ENCODE data around the gene SCLY.

SCLY gene

GRCh38 chr2:238075397-238075796 is 14.6 kb downstream of the SCLY start:
- DNase-seq: no peak

DNA sequence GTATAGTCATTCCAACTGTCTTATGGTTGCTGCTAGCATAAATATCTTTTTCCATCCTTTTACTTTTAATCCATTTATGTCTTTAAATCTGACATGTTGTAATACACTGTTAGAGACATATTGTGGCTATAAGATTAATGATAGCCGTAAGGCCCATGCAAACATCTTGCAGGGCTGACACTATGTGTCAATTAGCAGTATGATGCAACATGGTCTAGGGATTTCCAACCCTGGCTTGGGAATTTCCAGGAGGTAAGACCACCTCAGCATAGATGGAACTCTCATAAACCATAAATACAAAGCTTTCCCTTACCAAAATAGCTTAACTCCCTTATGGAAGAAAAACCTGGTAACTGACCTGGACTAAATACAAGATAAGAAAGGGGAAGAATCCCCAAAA is 16.5 kb downstream of the SCLY start:
- DNase-seq: no peak

DNA sequence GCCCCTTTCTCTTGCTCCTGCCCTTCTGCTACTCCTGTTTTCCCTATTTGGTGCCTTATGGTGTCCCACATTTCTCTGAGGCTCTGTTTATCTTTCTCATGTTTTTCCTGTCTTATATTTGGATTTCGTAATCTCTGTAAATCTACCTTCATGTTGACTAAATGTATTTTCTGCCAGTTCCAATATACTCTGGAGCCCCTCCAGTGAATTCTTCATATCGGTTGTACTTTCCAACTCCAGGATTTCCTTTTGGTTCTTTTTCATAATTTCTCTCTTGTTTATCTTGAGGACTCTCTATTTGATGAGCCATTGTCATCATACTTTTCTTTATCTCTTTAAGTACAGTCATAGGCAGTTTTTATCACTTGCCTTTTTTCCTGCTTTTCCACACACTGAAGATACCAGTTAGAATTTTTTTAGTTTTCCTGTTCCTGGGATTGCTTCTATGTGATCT is 19.1 kb downstream of the SCLY start:
- no peak for DNase-seq

- DNase-seq: no peak
Measured at GRCh38 chr2:238080518-238080917, 19.7 kb downstream of the SCLY start.

GRCh38 chr2:238081150-238081549 is 20.3 kb downstream of the SCLY start:
- no peak for DNase-seq

DNA sequence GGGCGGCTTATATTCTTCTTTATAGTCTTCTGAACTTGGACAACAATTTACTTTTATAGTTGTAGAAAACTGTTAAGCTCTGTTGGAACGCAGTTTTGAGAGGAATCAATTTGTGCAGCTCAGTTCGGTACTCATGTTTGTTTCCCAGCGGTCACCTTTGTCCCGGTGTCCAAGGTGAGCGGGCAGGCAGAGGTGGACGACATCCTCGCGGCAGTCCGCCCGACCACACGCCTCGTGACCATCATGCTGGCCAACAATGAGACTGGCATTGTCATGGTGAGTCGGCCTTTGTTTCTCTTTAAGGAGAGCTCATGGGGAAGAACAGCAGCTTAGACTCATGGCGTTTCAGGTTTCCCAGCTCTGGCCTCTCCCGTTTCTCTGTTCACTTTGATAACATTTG is 20.8 kb downstream of the SCLY start:
- no peak for DNase-seq

DNA sequence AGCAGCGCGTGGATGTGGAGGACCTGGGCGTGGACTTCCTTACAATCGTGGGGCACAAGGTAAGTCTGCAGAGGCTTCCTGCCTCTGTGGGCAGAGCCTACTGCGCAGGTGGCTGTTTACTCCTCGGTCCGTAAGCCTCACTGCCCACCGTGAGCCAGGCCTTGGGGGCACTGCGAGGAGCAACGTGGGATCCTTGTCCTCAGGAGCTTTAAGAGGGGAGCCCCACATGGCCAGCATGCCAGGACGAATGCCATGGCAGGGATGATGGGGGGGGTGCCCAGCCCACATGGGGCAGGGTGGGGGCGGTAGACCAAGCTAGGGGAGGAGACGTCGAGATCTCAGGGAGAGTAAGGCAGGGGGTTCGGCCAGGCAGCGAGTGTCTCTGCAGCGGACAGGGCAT is 21.4 kb downstream of the SCLY start:
- DNase-seq: no peak

DNA sequence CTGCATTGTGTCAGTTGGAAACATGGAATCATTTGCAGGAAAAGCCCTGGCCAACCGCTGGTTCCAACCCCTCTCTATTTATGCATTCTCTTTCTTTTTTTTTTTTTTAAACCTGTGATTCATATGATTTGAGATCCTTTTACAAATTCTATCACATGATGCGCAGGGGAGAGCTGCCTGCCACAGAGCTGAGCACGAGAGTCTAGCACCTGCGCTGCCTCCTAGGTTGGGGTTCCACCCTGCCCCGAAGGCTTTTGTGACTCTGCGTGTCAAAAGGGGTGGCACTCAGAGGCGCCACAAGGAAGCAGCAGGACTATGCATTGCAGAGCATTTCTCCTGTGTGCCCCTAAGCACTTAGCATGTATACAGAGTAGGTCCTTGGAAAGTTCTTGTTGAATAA is 22.0 kb downstream of the SCLY start:
- DNase-seq: no peak

- DNase-seq: no peak
Measured at GRCh38 chr2:238083919-238084318, 23.1 kb downstream of the SCLY start.

GRCh38 chr2:238084761-238085160 is 24.0 kb downstream of the SCLY start:
- no peak for DNase-seq

DNA sequence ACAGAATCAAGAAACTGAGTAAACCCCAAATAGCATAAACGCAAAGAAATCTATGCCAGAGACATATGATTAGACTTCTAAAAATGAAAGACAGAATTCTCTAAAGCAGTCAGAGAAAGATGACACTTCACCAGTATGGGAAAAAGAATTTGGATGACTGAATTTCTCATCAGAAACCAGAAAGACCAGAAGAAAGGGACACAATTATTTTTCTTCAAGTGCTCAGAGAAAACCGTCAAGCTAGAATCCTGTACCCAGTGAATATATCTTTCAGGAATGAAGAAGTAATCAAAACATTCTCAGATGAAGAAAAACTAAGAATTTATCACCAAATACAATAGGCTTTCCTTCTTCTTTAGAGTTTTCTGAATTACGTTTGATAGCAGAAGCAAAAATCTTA is 25.1 kb downstream of the SCLY start:
- DNase-seq: no peak

- DNase-seq: no peak
Measured at GRCh38 chr2:238087211-238087610, 26.4 kb downstream of the SCLY start.

- DNase-seq: no peak
Measured at GRCh38 chr2:238090887-238091286, 30.1 kb downstream of the SCLY start.

GRCh38 chr2:238091436-238092060 is 30.7 kb downstream of the SCLY start:
- no peak for DNase-seq

DNA sequence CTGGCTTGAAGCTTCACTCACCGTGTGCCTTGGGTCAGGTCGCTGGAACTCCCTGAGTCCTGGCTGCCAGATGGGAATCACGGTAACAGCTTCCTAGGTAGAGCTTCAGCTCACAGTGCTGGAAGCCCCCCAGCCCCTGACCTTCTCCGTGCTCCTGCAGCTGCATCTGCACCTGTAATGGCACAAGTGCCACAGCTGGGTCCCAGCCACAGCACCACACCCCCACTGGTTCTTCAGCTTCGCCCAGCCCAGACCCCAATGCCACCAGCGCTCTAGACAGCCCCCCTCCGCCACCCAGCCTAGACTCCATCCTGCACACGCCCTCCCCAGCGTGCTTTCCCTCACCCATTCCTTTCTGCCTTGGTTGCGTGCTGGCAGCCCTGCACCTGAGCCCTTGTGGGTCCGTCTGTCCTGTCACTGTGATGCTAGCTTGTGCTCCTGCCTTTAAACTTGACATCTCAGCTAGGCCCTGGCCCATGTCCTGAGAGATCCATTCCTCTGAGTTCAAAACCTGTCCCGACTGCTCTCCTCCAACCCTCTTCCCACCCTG is 31.8 kb downstream of the SCLY start:
- no peak for DNase-seq

- no peak for DNase-seq
Measured at GRCh38 chr2:238093181-238094140, 32.7 kb downstream of the SCLY start.

DNA sequence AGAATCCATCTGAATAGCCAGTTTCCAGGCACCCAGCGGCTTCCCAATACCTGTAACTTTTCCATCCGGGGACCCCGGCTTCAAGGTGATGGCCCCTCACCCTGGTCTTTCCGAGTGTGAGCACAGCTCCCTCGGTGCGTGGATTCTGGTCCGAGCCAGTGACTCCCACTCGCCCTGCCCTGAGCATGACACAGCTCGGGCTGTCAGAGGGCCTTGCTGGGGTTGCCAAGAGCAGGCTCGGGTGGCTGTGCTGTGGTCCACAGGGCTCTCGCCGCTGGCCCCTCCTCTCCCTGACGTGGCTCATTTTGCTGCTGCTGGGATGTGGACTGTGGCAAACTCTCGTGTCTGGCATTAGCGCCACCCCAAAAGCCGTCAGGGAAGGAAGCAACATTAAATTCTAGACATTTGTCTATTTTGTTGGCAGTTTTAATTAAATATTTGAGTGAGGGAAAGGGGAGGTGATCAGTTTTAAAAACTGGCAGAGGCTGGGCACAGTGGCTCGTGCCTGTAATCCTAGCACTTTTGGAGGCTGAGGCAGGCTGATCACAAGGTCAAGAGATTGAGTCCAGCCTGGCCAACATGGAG is 33.7 kb downstream of the SCLY start:
- no peak for DNase-seq

DNA sequence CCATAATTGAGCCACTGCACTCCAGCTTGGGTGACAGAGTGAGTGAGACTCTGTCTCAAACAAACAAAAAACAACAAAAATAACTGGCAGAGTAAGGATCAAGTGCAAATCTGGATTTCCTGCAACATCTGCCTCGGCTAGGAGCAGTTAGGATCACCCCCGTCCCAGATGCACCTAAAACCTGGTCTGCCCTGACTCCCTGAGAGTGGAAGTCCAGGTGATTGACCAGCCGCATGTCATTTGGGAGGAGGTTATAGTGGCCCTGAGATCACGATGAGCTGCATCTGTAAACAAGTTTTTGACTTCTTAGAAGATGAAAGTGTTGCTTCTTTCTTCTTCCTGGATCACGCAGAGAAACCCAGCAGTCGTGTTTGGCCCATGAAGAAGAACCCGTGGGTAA is 34.3 kb downstream of the SCLY start:
- no peak for DNase-seq

- DNase-seq: no peak
Measured at GRCh38 chr2:238096311-238097011, 35.7 kb downstream of the SCLY start.

DNA sequence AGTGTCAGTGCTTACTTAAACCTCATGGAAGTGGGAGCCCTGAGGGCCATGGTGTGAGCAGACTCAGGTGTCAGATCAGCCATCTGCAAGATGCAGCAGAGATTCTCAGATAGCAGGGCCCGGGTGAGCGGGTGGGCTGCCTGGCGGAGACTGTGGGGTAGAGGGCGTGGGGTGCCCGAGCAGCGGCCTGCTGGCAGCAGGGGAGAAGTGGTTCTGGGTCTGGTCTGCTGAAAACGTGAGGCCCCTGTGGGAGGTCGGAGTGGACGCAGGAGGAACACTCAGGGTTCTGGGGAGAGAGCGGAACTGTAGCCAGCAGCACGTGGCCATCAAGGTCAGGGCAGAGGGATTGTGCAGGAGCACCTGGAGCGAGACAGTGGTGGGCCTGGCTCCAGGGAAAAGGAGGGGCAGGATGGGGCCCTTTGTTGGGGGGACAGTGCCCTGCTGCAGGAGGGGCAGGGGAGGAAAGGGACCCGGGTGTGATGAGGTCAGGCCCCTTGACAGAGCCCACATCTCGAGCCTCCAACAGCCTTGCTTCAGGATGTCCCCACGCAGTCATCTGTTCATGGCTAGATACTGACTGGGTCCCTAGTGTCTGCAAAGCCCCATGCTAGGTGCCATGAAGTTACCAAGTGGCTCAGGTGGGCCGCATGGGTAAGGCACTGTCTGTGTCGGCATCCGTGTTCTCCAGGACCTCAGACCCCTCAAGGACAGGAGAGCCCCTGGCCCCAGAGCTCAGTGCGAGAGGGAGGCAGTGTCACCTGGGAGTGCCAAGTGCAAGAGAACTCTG is 36.6 kb downstream of the SCLY start:
- DNase-seq: no peak

DNA sequence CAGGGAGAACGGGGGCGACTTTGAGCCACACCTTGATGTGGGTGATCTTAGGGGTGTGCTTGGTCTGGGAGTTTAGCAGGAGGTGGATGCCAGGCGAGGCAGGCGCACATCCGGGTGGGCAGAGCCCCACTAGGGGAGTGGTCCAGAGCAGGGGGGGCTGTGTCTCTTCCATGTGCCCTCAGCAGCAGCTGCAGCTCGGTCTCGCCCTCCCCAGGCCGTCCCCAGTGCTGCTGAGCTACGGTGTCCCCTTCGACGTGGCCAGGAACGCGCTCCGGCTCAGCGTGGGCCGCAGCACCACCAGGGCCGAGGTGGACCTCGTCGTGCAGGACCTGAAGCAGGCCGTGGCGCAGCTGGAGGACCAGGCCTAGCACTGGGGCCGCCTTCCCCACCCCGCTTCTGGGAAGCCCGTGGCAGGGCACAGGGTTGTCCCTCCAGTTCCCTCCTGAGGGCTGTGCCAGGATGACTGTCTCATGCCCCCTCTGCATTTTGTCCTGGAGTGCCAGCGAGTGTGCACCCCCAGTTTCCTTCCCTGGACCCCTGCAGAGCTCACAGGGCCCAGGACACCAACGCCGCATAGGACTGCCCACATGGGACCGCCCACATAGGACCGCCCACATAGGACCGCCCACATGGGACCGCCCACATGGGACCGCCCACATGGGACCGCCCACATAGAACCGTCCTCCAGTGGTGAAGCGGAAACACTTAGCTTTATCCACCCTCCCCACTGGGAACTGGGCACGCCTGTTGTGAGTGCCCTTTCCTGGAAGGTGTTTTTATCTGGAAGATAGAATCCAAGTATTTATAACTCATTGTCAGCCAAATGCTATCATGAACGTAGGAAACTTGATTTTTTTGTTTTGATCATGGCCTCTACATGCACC is 37.4 kb downstream of the SCLY start:
- DNase-seq: no peak

Measured in SIG-M5 (cell line).